Measurements from ENCODE around the gene AAMDC. TPM values are rescaled to one million over a fixed set of nuclear protein-coding genes. Genes with fewer than 3 reads are reported as not detected.

AAMDC gene
- total and polyA plus RNA-seq, 10 of the 15 experiments (the other 5 are each of a cell fraction or from before 2014, with no cell fraction given): 3.7 to 38.3 (median 11.2) TPM

DNA sequence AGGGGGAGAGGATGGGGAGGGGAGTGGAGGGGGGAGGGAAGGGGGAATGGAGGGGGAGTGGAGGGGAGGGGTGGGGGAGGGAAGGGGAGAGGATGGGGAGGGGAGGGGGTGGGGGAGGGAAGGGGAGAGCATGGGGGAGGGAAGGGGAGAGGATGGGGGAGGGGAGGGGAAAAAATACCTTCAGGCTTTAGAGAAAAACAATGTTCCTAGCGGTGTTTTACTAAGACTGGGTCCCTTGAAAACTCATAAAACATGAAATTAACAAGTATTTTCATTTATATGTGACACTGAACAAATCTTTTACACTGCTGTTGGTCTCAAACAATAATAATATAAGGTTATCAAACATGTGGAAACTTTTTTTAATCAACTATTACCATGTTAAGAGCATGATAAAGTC is 42.8 kb upstream of the AAMDC start:
- ATAC-seq: no peak
- H3K36me3 ChIP-seq (ENCODE audit: control insufficient read depth in 2 of 2, insufficient read depth in 2 of 2, low read length in 1 of 2): peaks cover 0 to 10% of the 10 kb centered on the region in 2 experiments; a peak in 2 of 4 replicates
- POLR2A ChIA-PET: interaction anchor here (1.0 kb wide), 1 partner anchor 69 kb away, joined by 3 read pairs; no protein-coding TSS in a partner anchor
- SMC1A ChIA-PET (ENCODE audit: uncharacterized antibody, unreplicated experiment): interaction anchor here (0.7 to 1.3 kb wide), 3 partner anchors 10 to 19 kb away, joined by 4 to 5 read pairs (median 4); no protein-coding TSS in a partner anchor
- no peak overlapping the region for H3K27ac ChIP-seq (ENCODE audit: control insufficient read depth, insufficient read depth)
- FAIRE-seq: no peak
- BruUV-seq (replicated peaks): no TSS peak
- H3K79me2 ChIP-seq (ENCODE audit: control insufficient read depth, insufficient read depth, low read length): peaks cover 33% of the 10 kb centered on the region
- H3K4me2 ChIP-seq (ENCODE audit: control insufficient read depth, insufficient read depth): no peak overlapping the region
- no peak for TF ChIP-seq GABPA (IDR thresholded peaks at IDR 0.05; ENCODE audit: low read depth)
- TF ChIP-seq CBX5 (IDR thresholded peaks at IDR 0.05; ENCODE audit: low read depth): no peak
- TF ChIP-seq JUNB (IDR thresholded peaks at IDR 0.05): no peak
- TF ChIP-seq MEF2A (IDR thresholded peaks at IDR 0.05; ENCODE audit: insufficient read depth, low read depth, low read length): no peak
- no peak for TF ChIP-seq CREM (IDR thresholded peaks at IDR 0.05; ENCODE audit: low read depth)
- TF ChIP-seq WRNIP1 (IDR thresholded peaks at IDR 0.05; ENCODE audit: borderline replicate concordance, low read depth, low read length): no peak
- TF ChIP-seq BACH1 (IDR thresholded peaks at IDR 0.05; ENCODE audit: borderline replicate concordance): no peak
- no peak for TF ChIP-seq CHD4 (IDR thresholded peaks at IDR 0.05)
- no peak for TF ChIP-seq MTA2 (IDR thresholded peaks at IDR 0.05; ENCODE audit: low read depth)
- TF ChIP-seq CBFB (IDR thresholded peaks at IDR 0.05; ENCODE audit: low read depth): no peak
- no peak for TF ChIP-seq KLF5 (IDR thresholded peaks at IDR 0.05; ENCODE audit: partially characterized antibody)
- no peak for TF ChIP-seq RAD51 (IDR thresholded peaks at IDR 0.05)
- no peak for TF ChIP-seq HDAC2 (IDR thresholded peaks at IDR 0.05)
- no peak for TF ChIP-seq IKZF1 (conservative IDR thresholded peaks at IDR 0.05)
- TF ChIP-seq PBX3 (IDR thresholded peaks at IDR 0.05; ENCODE audit: insufficient replicate concordance, low read depth, low read length): no peak
- no peak overlapping the region for H3K4me3 ChIP-seq
- H3K9me3 ChIP-seq (replicated peaks; ENCODE audit: control insufficient read depth, insufficient read depth, low read length): no peaks in the 10 kb centered on the region
- H3K4me1 ChIP-seq (ENCODE audit: control insufficient read depth, insufficient read depth, low read length): peaks cover 3% of the 10 kb centered on the region; the same call in 1 of the 2 replicates
- no peak for DNase-seq (ENCODE audit: low read depth, low spot score)
- no peaks in the 10 kb centered on the region; the same call in 1 of the 2 replicates for H4K20me1 ChIP-seq (ENCODE audit: control insufficient read depth, insufficient read depth)
- intact Hi-C loops (cut with micrococcal nuclease; ENCODE audit: unreplicated experiment) (loop anchor here (5.0 kb wide), 1 partner anchor 44 kb away; the partner anchor contains the start of genes AAMDC and RSF1), in situ Hi-C loops (cut with MboI) (loop anchor here (5.0 kb wide), 1 partner anchor 224 kb away; no protein-coding TSS in a partner anchor)
- H3K27me3 ChIP-seq (replicated peaks in 1 of 2; ENCODE audit: control insufficient read depth in 2 of 2, insufficient read depth in 2 of 2, low read length in 1 of 2): no peaks in the 10 kb centered on the region
- 100% methylated on average over 1 of the region's 1 CpG for WGBS (ENCODE audit: insufficient coverage, insufficient replicate concordance, low lambda C conversion rate, missing lambda C conversion rate)
- no peak overlapping the region for H3K9ac ChIP-seq (ENCODE audit: control insufficient read depth, insufficient read depth, low read length)
- no peak overlapping the region for H2AFZ ChIP-seq (ENCODE audit: control insufficient read depth, low read depth, low read length)
- RAD21 ChIA-PET (ENCODE audit: unreplicated experiment): no interaction called here
- CTCF ChIA-PET: interaction anchor here (0.9 to 3.7 kb wide), 4 partner anchors 11 to 268 kb away, joined by 3 to 10 read pairs (median 6); partner anchors contain the start of gene INTS4
